NCI-H524 (cell line): ENCODE measurements around the gene RUNX1.
"Not testable (repeated sequence)": the region's sequence is repeated elsewhere in the genome, so short reads cannot be mapped to it uniquely, and the experiment has no call there.

Experiments
- DNase-seq, 2 experiments: peaks; one replicate each; lab custom pipeline; 2025; lab: John Stamatoyannopoulos, UW

RUNX1 gene

DNA sequence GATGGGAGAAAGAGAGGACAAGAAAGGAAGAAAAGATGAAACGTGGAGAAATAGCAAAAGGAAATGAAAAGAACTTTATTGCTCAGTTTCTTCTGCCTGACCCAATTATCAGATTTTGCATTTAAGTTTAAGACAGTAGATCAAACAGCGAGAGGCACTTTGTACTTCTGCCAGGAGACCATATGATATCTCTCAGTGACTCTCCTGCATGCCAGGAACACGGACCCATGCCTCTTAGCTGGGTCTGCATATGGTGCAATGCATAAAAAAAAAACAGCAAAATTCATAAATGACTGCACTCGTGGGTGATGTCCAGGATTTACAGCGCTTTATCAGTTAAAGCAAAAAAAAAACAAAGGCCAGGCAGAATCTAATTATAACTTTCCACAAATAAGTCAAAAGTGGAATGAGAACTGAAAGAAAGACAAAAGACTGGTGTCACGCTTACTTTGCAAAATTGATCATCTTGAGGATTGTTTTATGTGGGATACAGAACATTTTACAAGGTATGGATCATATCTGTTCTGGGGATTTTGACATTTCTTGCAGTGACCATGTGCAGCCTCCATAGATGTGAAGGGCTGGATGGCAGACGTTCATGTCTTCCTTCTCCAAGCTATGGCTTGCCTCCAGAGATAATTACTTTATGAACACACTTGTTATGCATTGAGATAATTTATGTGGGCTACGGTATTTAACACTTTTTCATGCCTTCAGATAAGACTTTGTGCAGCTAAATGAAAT is 79.5 kb downstream of the RUNX1 start:
- no peak for DNase-seq

DNA sequence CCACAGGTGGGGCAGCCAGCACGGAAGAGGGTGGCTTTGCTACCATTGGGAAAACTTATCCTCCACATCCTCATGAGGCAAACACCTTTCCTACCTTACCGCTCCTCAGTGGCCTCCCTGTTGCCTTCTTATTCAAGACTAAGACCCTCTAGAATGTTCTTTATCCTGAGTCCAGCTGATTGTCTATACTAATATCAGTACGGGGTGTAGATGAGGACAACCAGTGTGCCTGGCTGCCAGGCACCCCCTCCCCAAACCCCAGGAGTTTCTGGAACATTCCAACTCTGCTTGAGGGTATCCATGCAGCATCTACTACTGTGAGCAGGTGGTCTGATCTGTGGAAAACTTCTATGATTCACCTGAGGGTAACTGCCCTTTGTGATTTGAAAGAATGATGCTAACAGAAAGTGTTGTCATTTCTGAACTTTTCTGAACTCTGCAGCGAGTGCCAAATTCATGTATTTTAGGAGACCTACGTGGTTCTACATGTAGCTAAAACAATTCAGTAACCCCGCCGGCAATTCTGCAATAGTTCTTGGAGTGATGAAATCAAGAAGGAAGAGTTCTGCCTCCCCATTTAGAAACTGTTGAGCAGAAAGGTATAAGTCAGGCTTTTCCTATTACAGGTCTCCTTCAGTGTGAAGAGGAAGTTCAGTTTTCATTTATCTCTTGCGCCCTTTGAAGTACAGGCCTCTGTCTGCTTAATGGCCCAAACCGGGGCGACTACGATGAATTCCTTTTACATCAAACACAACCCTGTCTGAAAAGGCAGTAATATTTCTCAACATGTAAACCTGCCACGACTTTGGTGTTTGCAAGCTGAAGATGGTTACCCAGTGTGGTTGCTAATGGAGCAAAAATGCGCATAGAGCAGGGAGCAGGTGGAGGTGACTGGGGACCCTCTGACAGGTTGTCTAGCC is 80.4 kb downstream of the RUNX1 start:
- no peak for DNase-seq

DNA sequence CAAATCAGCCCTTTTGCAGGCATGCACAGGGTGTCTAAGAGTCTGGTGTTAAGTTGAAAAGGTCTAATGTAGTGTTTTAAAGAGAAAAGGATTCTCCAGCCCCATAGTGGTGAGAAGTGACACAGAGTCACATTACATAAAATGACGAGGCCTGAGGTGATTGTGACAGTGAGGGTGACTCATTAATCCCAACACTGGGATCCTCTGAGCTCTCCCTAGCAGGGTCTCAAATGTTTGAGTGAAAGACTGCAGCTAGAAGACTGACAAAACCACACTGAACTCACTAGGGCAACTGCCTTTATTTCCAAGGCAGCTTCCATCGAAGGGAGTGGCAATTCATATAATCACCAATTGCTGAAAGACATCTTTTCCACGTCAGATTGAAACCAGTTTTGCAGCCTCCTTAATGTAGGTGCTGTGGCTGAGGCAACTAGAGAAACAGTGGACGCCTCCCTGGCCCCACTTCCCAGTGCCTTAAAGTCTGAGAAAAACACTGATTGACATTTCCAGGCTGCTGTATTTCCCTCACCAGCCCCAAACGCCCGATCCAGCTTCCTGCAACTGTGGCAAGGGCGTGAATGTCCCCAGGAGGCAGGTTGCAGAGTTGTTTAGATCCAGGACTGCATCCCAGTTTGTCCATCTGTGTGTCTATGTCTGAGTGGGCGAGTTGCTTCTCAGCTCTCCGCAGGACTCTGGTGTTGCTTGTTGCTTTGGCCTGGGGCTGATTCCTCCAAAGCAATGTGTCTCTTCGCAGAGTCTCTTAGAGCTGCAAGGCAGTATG is 81.4 kb downstream of the RUNX1 start:
- no peak for DNase-seq

DNA sequence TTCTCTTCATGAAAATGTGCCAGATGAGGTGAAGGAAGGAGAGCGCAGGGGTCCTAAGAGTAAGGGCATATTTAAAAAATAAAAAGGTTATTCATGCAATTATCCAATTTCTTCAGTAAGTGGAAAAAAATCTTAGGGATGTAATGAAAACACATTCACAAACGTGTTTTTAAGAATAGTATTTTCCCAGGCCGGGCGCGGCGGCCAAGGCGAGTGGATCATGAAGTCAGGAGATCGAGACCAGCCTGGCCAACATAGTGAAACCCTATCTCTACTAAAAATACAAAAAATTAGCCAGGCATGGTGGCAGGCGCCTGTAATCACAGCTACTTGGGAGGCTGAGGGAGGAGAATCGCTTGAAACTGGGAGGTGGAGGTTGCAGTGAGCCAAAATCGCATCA is 82.2 kb downstream of the RUNX1 start:
- not testable (repeated sequence) for DNase-seq

DNA sequence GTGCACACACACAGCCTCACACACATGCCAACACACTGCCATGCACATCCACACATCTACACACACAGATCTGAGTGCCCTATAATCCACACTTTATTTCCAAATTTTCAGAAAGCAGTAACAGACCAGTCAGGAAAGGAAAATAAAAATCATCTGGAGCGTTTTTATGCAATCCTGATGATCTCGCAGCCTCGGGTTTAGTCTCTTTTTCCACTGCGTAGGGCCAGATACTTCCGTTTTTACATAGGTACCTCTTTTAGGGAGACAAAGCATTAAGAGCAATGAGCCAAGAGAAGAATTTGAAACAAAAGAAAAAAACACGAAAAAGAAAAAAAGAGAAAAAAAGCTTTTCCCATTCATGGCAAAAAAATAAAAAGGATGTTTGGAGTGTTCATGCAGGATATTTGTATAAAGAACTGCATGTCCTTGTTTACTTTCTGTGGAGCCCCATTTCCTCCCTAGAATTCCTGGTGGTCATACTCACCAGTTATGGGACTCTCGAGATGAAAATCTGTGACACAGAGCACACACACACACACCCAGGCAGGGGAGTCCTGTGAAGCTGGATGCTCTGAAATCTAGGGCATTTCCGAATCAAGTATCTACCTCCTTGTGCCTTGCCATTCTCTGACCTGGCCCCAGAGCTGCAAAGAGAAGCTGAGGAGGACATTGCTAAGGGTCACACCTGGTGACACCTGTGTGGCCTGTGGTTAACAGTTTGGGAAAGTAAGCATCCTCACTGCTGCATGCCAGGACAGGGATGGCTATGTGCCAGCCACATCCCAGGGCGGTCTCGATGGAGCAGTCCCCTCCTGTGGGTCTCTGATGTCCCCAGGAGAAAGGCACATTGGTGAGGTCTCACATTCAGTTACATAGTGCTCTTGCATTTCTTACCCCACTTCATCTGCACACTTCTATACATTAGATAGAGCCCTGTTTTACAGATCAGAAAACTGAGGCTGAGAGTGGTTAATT is 83.6 kb downstream of the RUNX1 start:
- DNase-seq = no peak

DNA sequence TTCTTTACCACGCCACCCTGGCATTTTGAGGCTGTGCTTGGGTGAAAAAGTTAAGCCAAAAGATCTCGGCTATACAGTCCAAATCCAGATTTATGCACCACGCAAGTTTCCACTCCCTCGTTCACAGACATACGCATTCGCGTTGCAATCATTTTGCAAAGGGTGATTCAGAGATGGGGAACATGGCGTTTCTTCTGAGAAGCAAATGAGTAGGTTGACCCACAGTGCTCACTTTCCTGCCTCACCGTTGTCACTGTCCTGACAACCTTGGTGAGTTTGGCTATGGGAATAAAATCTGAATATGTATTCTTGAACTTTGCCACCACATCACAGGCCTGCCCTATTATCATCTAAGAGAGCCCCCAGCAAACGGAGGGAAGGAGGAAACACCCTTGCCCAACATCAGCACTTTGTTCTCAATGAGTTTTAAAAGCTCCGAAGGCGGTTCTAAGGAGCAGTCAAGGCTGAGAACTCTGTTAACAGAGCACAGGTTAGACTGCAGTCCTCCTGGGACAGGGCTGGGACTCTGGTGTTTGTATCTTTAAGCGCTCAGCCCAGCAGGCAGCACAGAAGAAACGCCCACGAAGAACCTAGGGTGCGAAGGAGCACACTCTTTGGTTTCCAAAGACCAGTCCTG is 86.4 kb downstream of the RUNX1 start:
- no peak for DNase-seq

DNA sequence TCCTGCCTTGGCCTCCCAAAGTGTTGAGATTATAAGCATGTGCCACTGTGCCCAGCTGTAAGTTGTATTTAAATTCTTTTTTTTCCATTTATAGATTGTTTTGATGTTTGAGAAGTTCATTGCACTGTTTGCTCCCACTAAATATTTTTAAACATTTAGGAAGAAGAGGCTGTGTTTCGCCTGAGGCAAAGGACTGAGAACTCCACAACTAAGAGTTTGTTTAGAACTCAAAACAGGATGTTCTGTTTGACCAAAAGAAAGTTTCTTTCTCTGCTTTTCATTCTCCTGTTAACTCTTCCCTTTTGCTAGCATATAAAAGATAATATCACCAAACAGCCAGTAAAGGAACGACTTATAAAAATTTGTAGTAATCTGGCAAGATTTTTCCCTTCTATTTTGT is 87.0 kb downstream of the RUNX1 start:
- DNase-seq = no peak

DNA sequence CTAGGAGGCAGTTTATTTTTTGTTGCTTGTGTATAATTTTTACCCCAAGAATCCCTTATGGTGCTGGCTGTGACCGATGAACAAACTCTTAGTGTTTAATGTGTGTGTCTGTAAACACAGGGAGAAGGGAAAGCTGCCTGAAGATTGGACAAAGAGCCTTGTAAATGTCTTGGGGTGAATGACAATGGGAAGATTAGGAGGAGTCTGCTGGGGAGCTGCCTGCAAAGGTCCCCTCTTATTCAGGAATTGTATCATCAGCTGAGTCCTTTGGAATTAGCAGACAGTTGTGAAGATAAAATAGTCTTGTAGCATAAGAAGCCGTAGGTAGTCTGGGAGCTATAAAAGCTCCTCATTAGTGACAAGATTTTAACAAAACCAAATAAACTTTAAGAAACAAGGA is 88.4 kb downstream of the RUNX1 start:
- DNase-seq = no peak

DNA sequence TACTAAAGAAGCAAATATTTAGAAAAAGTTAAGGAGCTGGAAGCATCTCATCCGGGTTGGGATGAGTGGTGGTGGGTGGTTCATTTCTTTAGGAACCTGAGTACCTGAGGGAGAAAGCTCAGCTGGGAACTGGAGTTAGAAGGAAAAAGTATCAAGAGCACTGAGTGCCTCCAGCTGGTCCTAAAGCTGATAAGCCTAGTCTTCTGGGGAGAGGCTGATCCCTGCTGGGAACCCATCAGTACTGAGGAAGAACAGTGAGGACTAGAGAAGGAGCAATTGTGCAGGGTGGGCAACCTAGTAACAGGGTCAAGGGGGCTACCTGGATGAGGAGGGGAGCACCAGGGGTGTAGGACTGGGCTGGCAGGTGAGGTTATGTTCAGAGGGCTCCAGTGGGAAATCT is 89.5 kb downstream of the RUNX1 start:
- no peak for DNase-seq

DNA sequence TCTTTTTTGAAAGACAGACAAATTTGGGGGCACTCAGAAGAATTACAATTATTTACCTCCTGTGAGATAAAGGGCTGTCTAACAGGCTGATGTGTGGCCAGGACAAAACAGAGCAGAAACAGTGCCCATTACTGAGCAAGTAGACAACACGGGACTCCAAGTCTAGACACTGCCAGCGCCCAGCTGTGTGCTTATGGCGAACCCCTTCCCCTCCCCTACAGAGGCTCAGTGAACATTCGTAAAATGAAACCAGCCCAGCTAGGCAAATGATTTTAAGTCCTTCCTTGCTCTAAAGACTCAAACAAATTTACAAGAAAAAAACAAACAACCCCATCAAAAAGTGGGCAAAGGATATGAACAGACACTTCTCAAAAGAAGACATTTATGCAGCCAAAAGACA is 91.1 kb downstream of the RUNX1 start:
- no peak for DNase-seq

DNA sequence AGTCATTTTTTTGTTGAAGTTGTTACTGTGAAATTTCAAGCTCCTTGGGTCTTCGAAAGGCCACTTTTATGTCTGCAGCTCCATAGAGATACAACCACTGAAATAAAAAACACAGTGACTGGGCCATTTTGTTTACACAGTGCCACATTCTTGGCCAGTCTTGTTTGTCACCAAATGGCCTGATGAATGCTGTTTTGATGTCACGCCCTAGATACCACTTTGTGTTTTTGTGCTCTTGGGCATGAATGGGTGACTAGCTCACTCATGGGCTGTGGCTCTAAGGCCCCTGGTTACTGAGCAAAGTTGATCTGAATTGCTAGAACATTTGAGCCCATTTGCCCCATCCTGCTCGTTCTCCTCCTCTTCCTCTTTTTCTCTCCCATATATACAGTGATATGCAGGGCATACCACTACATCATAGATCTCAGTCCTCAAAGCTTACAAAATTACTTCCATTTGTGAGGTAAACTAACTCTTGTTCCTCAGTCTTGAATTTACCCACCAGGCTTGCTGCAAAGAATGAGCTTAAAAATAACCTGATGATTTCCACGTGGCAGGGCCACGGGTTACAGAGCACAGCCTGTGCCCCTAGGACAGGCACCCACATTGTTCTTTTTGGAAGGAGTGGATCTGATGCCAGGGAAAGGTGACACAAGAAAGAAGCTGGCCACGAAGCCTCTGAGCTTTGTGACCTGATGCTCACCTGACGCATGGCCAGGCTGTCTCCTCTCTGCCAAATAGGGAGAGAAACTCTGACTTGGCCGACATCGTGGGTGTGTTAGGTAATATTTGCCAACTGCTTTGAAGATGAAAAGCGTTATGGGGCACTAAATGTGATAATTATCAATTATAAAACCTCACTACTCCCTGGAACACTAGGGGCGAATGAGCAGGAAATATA is 92.4 kb downstream of the RUNX1 start:
- DNase-seq = no peak

DNA sequence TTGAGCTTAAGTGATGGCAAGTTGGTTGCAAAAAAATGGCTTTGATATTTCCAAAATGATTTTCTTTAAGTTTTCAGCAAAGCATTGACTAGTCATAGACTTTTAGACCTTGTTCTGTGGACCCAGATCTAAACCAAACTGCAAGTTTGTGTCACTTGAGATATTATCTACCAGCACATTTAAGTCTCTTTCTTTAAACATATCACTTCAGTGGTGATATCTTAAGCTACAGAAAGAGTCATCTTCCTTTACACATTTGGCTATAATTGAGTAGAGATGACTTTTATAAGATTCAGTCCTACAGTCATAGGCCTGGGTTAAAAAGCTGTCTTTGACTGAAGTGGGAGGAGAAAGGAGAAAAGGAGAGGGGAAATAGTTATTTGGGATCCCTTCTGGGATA is 95.2 kb downstream of the RUNX1 start:
- DNase-seq = no peak

DNA sequence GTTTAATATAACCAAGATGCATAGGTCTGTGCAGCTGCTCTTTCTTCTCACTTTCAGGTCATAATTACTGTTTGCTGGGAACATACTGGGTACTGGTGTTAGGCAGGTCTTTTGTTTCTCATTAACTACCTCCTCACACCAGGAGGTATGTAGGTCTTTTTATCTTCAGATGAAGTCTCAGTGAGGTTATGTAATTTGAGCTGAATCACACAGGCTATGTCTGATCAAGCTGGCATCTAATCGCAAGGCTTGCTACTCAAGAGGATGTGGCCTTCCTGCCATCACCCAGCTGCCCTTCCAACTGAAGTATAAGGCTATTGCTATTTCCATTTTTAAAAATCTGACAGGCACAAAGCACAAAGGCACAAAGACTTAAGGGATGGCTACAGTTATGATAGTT is 96.4 kb downstream of the RUNX1 start:
- DNase-seq = peak in 1 of 2 experiments; percentile 21

DNA sequence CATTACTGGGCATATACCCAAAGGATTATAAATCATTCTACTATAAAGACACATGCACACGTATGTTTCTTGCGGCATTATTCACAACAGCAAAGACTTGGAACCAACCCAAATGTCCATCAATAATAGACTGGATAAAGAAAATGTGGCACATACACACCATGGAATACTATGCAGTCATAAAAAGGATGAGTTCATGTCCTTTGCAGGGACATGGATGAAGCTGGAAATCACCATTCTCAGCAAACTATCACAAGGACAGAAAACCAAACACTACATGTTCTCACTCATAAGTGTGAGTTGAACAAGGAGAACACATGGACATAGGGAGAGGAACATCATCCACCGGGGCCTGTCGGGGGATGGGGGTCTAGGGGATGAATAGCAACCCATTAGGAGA is 97.2 kb downstream of the RUNX1 start:
- not testable (repeated sequence) for DNase-seq

DNA sequence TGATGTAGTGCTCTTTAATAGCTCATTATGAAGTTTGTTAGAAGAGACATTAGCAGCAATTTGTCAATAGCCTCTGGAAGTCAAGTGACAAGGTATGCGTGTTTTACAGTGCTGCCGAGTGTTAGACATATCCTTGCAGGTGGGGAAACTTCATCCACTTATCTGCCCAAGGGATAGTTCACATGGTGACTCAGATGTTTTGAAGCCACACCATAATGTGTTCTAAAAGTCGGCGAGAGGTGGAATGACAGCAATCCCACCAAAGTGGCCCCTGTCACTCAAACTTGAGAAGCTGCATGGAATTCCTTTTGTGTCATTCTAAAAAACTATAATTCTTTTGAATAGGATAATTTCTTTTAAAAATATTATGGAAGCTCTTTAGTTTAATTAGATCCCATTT is 98.1 kb downstream of the RUNX1 start:
- no peak for DNase-seq

DNA sequence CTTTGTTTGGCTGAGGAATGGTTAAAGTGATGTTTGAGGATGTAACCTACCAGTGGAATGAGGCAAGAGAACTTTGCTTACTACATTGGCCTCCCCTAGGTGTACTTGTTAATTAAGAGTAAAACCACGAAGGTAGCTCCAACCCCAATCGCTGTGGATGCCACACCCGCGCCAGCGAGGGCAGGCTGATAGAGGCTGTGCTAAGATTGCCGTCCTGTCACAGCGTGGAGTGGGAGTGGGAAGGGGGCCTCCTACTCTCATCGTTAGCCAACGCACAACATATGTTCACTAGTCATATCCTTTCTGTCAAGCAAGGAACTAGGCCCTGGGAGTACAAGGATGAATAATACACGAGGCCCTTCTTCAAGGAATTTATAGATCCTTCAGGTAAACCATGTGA is 99.6 kb downstream of the RUNX1 start:
- DNase-seq = no peak

DNA sequence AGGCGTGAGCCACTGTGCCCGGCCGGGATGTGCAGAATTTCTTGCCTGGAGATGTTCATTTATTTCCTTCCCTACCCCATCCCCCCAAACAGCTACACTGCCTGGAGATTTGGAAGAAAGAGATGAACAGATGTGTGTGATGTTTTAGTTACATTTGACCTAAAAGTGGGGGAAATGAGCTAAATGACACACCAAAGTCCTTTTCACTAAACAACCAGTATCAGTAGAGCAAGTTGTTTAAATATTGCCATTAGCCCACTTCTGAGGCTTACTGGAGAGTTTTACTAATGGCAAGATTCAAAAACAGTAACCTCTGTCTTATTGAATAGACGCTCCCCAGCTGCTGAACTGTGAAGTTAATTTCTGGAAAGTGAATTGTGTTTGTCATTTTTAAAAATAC is 100.1 kb downstream of the RUNX1 start:
- DNase-seq = no peak

DNA sequence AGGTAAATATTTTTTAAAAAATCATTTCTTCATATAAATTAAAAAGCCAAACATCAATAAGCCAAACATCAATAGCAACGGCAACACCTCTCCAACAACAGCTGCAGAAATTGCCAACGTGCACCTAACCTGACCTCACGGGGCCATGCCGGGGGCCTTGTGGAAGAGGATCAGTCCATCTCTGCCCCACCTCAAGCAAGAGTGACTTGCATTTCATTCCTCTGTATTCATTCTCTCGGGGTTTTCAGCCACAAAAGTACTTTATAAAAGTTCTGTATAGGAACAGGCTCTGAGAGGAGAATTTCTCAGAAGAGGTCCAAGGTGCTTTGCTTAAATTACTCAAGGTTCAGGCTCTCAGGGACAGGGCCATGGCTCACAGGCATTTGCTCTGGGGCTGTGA is 100.9 kb downstream of the RUNX1 start:
- no peak for DNase-seq

DNA sequence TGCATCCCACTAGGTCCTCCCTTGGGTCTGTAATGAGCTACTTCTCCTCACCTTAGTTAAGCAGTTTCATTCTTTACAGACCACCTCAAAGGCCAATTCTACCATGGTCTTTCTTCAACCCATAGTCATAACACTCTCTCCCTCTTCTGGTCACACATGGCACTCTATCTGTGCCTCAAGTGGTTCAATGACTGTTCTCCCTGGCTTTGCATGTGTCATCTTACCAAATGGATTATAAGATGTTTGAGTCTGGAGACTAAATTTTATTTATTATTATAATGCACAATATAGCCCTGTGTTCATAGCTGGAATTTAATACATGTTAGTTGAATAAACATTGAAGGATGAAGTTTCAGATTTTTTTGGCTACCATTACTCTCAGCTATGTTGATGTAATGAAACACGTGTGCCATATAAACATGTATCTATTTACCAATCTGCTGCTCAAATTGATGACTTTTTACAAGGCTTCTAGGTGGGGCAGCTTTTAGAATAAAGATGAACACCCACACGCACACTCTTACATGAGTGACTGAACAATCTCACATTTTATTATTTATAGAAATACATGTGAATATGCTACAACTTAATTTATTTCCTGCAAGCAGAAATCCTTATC is 102.1 kb downstream of the RUNX1 start:
- no peak for DNase-seq
